Activated T-helper 9 cell treated with anti-CD3 and anti-CD28 coated beads, Interleukin-2, amount 50 U/mL, for 16 hours (primary cell): ENCODE measurements around the gene EPPIN.

Experiments
- DNase-seq: peaks from one replicate; pipeline ENCODE4 v3.0.0-alpha.2; 2020; ENCODE audit warnings: low read depth

Gene EPPIN

DNA sequence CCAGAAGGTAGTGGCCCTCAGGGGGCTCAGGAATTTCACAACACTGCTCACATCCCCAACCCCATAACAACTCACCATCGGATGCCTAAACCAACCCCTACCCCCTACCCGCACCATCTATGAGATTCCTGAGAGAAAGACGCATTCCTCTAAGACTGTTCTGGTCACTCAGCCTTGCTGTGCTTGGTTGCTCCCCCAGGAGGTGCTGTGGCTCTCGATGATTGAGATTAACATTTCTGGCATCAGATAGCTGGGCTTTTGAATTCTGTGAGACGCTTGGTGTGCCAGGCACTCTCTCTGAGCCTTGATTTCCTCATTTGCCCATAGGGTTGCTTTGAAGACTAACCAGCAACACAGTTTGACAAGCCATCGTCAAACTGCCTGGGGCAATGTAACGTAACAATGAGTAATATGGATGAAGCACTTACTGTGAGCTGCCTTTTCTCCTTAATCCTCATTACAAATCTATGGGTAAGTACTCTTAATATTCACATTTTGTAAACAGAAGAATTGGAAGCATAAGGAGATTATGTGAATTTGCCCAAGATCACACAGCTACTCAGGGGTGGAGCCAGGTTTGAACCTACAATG, 8.9 kb downstream of the EPPIN start:
- no peak for DNase-seq

GRCh38 chr20:45527294-45527693, 19.9 kb downstream of the EPPIN start:
- no peak for DNase-seq

- DNase-seq = no peak
Measured at GRCh38 chr20:45523821-45524220, 23.4 kb downstream of the EPPIN start.

DNA sequence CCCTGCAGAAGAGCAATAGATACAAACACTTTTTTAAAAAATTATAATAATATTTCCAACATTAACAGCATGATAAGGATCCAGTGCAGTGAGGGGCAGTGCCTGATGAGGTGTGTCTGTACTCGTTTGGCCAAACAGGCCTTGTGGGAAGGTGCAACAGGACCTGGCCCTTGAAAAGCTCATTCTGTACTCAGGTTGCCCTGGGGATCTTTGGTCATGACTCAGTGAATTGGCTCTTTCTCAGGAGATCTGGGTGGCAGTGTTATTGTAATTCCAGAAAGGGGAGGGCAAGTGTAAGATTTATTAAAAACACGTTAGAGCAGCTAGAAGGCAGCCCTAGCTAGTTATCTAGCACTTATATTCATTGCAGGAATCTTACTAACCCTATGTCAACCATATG, 28.9 kb downstream of the EPPIN start:
- no peak for DNase-seq

- DNase-seq = no peak
Measured at GRCh38 chr20:45515147-45515913, 31.9 kb downstream of the EPPIN start, which contains the start of gene SPINT3. Gene SPINT3, minus strand, starts transcription at chr20:45515622. Its CDS starts 14 bp downstream, at chr20:45515608.

- DNase-seq = no peak
Measured at GRCh38 chr20:45510242-45510862, 36.8 kb downstream of the EPPIN start.

GRCh38 chr20:45509091-45509490, 38.1 kb downstream of the EPPIN start:
- no peak for DNase-seq

DNA sequence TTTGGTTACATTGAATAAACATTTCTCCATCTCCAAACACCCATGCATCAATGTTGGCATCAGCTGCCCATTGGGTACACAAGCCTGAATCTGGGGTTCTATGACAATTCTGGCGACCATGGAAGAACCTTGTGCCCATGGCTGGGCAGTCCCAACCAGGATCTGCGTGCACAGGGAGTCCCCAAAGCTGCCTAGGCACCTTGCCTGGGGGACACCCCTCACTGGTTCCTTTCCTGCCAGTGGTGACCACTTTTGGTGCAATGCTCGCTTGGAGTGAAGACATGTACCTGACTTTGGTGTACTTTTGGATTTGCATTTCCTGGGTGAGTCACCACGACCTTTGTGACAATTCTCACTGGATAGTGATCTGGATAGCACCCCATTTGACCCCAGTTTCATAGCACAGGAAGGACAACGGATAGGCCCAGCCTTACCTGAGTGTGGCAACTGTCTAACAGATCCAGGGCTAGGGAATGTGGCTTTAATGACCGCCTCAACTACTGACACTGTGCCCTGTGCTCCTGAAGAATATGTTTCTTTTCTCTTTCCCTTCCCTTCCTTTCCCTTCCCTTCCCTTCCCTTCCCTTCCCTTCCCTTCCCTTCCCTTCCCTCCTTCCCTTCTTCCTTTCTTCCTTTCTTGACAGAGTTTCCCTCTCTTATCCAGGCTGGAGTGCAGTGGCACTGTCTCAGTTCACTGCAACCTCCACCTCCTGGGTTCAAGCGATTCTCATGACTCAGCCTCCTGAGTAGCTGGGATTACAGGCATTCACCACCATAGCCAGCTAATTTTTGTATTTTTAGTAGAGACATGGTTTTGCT, 38.9 kb downstream of the EPPIN start:
- no peak for DNase-seq

DNA sequence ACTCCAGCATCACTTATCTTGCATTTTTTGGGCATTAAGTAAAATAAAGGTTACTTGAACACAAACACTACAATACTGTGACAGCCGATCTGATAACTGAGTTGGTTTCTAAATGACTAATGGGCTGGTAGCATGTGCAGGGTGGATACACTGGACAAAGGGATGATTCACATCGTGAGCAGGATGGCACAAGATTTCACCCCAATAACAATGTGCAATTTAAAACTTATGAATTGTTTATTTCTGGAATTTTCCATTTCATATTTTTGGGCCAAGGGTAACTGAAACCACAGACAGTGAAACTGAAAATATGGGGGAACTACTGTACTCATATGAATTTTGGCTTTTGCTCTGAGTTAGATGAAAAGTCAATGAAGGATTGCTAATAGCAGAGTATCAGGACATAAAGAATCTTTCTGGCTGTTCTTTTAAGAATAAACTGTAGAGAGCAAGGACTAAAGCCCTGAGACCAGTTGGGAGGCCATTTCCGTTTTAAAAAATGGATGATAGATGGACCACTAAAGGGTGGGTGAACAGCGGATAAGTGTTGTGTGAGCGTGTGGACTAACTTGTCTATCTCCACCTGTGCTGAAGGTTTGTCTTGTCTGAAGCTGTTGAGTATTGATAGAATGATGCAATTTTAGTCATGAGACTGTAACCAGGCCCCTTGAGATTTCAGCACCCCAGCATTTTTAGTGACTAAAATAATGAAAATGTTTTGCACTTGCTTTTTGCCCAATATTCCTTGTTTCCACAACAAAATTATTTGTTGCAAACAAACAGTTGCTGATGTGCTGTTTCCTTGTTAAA, 40.0 kb downstream of the EPPIN start:
- no peak for DNase-seq

DNA sequence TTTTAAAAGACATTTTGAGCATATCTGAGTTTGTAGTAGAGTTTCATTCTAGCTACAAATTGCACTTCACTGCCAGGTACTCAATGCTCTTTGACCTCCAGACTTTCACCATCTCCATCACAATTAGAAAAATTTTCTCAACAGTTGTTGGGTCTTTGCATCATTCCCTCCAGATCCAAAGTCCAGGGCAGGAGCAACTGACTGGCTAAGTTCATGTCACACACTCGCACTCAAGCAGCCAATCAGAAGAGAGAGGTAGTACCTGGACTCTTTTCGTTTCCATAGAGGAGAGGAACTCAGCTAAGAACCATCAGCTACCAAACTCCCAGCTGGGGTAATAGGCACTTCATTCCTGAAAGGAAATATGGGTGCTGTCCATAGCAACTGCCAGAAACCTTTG, 40.8 kb downstream of the EPPIN start:
- DNase-seq = no peak

DNA sequence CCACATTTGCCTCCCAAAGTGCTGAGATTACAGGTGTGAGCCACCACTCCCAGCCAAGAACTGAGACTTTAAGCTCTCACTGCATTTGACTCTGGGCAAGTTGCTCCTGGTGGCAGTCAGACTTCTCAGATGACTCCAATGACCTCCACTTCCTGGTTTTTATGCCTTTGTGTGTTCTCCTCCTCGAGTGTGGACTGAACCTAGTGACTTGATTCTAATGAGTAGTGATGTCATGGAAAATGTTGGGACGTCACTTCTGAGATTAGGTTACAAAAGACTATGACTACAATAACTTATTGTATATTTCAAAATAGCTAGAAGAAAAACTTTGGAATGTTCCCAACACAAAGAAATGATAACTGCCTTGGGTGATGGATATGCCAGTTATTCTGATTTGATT, 43.8 kb downstream of the EPPIN start:
- no peak for DNase-seq

- no peak for DNase-seq
Measured at GRCh38 chr20:45502561-45502960, 44.6 kb downstream of the EPPIN start.

DNA sequence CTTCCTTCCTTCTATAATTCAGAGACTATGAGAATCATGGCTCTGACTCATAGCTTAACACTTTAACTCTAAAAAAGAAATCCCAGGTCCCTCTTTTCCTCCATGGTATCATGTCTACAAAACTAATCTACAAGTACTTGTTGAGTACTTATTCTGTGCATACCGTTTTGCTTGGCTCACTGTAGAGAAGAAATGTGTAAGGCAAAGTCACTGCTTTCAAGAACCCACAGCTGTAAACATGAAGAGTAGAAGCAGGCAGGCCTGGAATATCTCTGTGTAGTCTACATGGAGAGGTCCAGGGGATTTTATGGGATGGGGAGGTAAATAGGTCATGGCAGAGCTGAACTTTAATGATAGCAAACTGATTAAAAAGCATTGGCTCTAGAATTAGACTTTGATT, 45.6 kb downstream of the EPPIN start:
- no peak for DNase-seq

- no peak for DNase-seq
Measured at GRCh38 chr20:45500022-45500421, 47.2 kb downstream of the EPPIN start.

- no peak for DNase-seq
Measured at GRCh38 chr20:45497971-45498494, 49.2 kb downstream of the EPPIN start.

GRCh38 chr20:45496166-45496565, 51.0 kb downstream of the EPPIN start:
- no peak for DNase-seq

DNA sequence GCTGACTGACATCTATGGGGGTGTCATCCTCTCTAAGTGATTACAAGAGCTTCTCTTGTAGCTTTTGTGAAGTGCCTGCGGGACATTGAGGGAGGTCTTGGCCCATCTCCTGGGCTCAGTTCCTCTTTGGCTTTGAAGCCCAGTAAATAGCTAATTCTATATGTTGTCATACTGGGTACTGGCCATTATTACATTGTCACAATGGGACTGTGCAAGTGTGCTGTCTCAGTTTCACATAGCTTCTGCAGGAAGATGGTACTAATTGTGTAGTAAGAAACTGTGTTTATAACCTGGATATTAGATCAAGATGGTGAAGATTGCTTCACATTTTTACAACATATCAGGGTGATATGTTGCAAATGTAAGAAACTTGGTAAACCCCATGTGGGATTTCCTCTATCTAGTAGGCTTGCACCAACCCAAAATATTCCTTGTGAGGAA, 51.7 kb downstream of the EPPIN start:
- DNase-seq = no peak
